ENCODE measurements around the gene ZFHX2.

ZFHX2 gene

DNA sequence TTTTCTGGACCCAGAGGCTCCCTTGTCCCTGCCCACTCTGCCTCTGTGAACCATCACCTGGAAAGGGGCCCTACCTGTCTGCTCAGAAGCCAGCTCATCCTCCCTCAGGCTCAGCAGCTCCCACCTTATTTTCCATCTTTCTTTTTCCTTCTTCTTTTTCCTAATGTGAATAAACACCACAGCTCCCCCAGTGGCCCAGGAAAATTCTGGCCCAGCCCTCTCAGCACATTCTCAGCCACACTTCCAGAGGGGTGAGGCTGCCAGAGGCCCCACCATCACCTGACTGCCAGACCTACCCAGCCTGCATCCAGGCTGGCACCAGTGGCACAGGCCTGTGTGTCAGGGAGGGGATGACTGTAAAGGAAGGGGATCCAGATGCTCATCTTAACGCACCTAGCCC lies 23.0 kb downstream of the ZFHX2 start:
- Histone ChIP-seq H2AFZ (ENCODE audit: low read length) (no peak overlapping the region), H3K9me3 (replicated peaks; ENCODE audit: insufficient read depth, low read length) (no peaks in the 10 kb centered on the region), H3K36me3 (replicated peaks; ENCODE audit: insufficient read depth, low read length) (no peaks in the 10 kb centered on the region), H3K9ac (ENCODE audit: low read length) (no peak overlapping the region), H3K79me2 (ENCODE audit: low read length) (no peaks in the 10 kb centered on the region), H3K4me3 (ENCODE audit: low read length) (no peak overlapping the region), H3K27ac (ENCODE audit: low read length) (no peak overlapping the region), H3K4me1 (ENCODE audit: low read length) (no peaks in the 10 kb centered on the region), H3K27me3 (replicated peaks; ENCODE audit: insufficient read depth, low read length) (no peaks in the 10 kb centered on the region), H4K20me1 (ENCODE audit: insufficient read depth, low read length) (no peaks in the 10 kb centered on the region), H3K9me2 (replicated peaks; ENCODE audit: insufficient read depth, low read length) (no peaks in the 10 kb centered on the region), H3F3A (ENCODE audit: insufficient read depth, low read length) (no peaks in the 10 kb centered on the region), H3K4me2 (ENCODE audit: low read depth, low read length) (no peak overlapping the region)
- DNase-seq: no peak
- no peak for TF ChIP-seq EZH2 (optimal IDR thresholded peaks at IDR 0.05; ENCODE audit: low read depth, low read length)
- TF ChIP-seq, protein P1, sequence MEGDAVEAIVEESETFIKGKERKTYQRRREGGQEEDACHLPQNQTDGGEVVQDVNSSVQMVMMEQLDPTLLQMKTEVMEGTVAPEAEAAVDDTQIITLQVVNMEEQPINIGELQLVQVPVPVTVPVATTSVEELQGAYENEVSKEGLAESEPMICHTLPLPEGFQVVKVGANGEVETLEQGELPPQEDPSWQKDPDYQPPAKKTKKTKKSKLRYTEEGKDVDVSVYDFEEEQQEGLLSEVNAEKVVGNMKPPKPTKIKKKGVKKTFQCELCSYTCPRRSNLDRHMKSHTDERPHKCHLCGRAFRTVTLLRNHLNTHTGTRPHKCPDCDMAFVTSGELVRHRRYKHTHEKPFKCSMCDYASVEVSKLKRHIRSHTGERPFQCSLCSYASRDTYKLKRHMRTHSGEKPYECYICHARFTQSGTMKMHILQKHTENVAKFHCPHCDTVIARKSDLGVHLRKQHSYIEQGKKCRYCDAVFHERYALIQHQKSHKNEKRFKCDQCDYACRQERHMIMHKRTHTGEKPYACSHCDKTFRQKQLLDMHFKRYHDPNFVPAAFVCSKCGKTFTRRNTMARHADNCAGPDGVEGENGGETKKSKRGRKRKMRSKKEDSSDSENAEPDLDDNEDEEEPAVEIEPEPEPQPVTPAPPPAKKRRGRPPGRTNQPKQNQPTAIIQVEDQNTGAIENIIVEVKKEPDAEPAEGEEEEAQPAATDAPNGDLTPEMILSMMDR (IDR thresholded peaks at IDR 0.05; ENCODE audit: low read length): no peak
- no peak for TF ChIP-seq EZH2phosphoT487 (IDR thresholded peaks at IDR 0.05; ENCODE audit: low read length)

DNA sequence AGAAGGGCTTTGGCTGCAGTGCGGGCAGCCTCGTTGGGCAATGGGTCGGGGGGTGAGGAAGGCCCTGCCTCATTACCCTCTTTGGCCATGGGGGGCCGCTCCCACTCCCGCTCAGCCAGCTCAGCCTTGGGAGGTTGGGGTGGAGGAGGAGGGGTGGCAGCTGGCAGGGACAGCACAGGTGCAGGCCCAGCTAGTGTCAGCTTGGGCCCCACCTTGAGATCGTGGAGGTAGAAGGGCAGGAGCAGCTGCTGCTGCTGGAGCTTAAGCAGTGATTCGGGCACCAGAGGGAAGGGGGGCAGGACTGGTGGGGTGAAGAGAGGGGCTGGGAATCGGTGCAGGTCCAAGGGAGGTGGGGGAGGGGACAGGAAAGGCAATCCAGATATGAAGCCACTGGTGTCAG lies 26.0 kb downstream of the ZFHX2 start:
- Histone ChIP-seq H3K9me3 (replicated peaks; ENCODE audit: insufficient read depth, low read length) (no peaks in the 10 kb centered on the region), H3K36me3 (replicated peaks; ENCODE audit: insufficient read depth, low read length) (no peaks in the 10 kb centered on the region), H2AFZ (ENCODE audit: low read length) (no peak overlapping the region), H3F3A (ENCODE audit: insufficient read depth, low read length) (no peaks in the 10 kb centered on the region), H3K4me3 (ENCODE audit: low read length) (no peak overlapping the region), H3K9me2 (replicated peaks; ENCODE audit: insufficient read depth, low read length) (no peaks in the 10 kb centered on the region), H3K9ac (ENCODE audit: low read length) (no peak overlapping the region), H3K79me2 (ENCODE audit: low read length) (no peaks in the 10 kb centered on the region), H3K27me3 (replicated peaks; ENCODE audit: insufficient read depth, low read length) (no peaks in the 10 kb centered on the region), H3K4me1 (ENCODE audit: low read length) (no peaks in the 10 kb centered on the region), H3K27ac (ENCODE audit: low read length) (no peak overlapping the region), H3K4me2 (ENCODE audit: low read depth, low read length) (no peak overlapping the region), H4K20me1 (ENCODE audit: insufficient read depth, low read length) (no peaks in the 10 kb centered on the region)
- DNase-seq: no peak
- TF ChIP-seq, protein P1 (IDR thresholded peaks at IDR 0.05; ENCODE audit: low read length): no peak
- TF ChIP-seq EZH2 (optimal IDR thresholded peaks at IDR 0.05; ENCODE audit: low read depth, low read length): no peak
- TF ChIP-seq EZH2phosphoT487 (IDR thresholded peaks at IDR 0.05; ENCODE audit: low read length): no peak

DNA sequence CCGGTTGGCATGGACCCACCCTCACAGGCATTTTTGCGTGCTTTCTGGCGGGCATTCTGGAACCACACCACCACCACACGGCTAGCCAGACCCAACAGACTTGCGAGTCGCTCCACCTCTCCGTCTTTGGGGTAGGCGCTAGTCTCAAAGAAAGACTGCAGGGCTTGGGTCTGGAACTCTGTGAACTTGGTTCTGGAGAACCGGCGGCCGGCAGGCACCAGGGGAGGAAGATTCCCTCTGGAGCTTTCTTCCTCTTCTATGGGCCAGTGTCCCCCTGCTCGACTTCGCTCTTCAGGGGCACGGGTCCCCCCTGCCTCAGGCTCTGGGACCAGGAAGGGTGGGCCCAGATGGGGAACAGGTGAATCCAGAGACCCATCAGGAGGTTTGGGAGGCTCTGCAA lies 26.6 kb downstream of the ZFHX2 start:
- Histone ChIP-seq H2AFZ (ENCODE audit: low read length) (no peak overlapping the region), H3F3A (ENCODE audit: insufficient read depth, low read length) (no peaks in the 10 kb centered on the region)

More for the DNA sequence above, 26.6 kb downstream of the ZFHX2 start:
- H3K4me3 ChIP-seq (ENCODE audit: low read length): no peak overlapping the region
- no peak for DNase-seq
- no peaks in the 10 kb centered on the region for H3K9me2 ChIP-seq (replicated peaks; ENCODE audit: insufficient read depth, low read length)
- no peak overlapping the region for H3K27ac ChIP-seq (ENCODE audit: low read length)
- H3K9ac ChIP-seq (ENCODE audit: low read length): no peak overlapping the region
- H3K36me3 ChIP-seq (replicated peaks; ENCODE audit: insufficient read depth, low read length): no peaks in the 10 kb centered on the region
- H3K79me2 ChIP-seq (ENCODE audit: low read length): no peaks in the 10 kb centered on the region
- no peaks in the 10 kb centered on the region for H3K9me3 ChIP-seq (replicated peaks; ENCODE audit: insufficient read depth, low read length)
- no peak overlapping the region for H3K4me2 ChIP-seq (ENCODE audit: low read depth, low read length)
- H3K4me1 ChIP-seq (ENCODE audit: low read length): no peaks in the 10 kb centered on the region
- H4K20me1 ChIP-seq (ENCODE audit: insufficient read depth, low read length): no peaks in the 10 kb centered on the region
- TF ChIP-seq, protein P1 (IDR thresholded peaks at IDR 0.05; ENCODE audit: low read length): no peak
- TF ChIP-seq EZH2 (optimal IDR thresholded peaks at IDR 0.05; ENCODE audit: low read depth, low read length) (no peak), EZH2phosphoT487 (IDR thresholded peaks at IDR 0.05; ENCODE audit: low read length) (no peak)
- H3K27me3 ChIP-seq (replicated peaks; ENCODE audit: insufficient read depth, low read length): no peaks in the 10 kb centered on the region

Data from MM.1S (cell line).